T47D (cell line): ENCODE measurements around the gene CCN2.

Experiments
- DNase-seq, 2 experiments: peaks; one replicate each; pipeline versions ENCODE4 v3.0.0 to v3.0.0-alpha.2; 2011 to 2012; ENCODE audit warnings: low read depth in 1 of 2, low spot score in 1 of 2
- JUND ChIP-seq: IDR thresholded peaks from 2 replicates; pipeline ENCODE4 v1.6.1; 2012; ENCODE audit warnings: low read depth
- in situ Hi-C: cut with HindIII; loops from 2 replicates; pipeline ENCODE4 v1.10.0; 2016; ENCODE audit warnings: low sequenced_read_pairs, low pct_unique_long_range_greater_than_20kb

Gene CCN2

GRCh38 chr6:131947986-131948661, 3.0 kb downstream of the CCN2 start:
- in situ Hi-C loops = no loop called here
- TF ChIP-seq JUND = no peak
- DNase-seq = no peak

- no peak for TF ChIP-seq JUND
- DNase-seq = no peak
- in situ Hi-C loops = no loop called here
These were observed 3.9 kb downstream of the CCN2 start for GRCh38 chr6:131946992-131947955.

GRCh38 chr6:131946404-131946991, 4.7 kb downstream of the CCN2 start:
- DNase-seq = no peak
- in situ Hi-C loops = no loop called here
- no peak for TF ChIP-seq JUND

- in situ Hi-C loops = no loop called here
- no peak for DNase-seq
- no peak for TF ChIP-seq JUND
These were observed 5.2 kb downstream of the CCN2 start for GRCh38 chr6:131945971-131946370.

- TF ChIP-seq JUND = no peak
- DNase-seq = no peak
- in situ Hi-C loops = no loop called here
These were observed 13.2 kb downstream of the CCN2 start for GRCh38 chr6:131937703-131938631.

GRCh38 chr6:131937226-131937625, 13.9 kb downstream of the CCN2 start:
- no peak for DNase-seq
- in situ Hi-C loops = no loop called here
- no peak for TF ChIP-seq JUND

GRCh38 chr6:131936156-131936555, 15.0 kb downstream of the CCN2 start:
- DNase-seq = no peak
- in situ Hi-C loops = no loop called here
- no peak for TF ChIP-seq JUND

GRCh38 chr6:131931063-131931750, 20.0 kb downstream of the CCN2 start:
- in situ Hi-C loops = no loop called here
- TF ChIP-seq JUND = no peak
- DNase-seq = no peak

- in situ Hi-C loops = no loop called here
- DNase-seq = no peak
- no peak for TF ChIP-seq JUND
These were observed 21.2 kb downstream of the CCN2 start for GRCh38 chr6:131929976-131930375.

- no peak for DNase-seq
- in situ Hi-C loops = no loop called here
- no peak for TF ChIP-seq JUND
These were observed 21.9 kb downstream of the CCN2 start for GRCh38 chr6:131929264-131929663.

GRCh38 chr6:131924881-131925474, 26.2 kb downstream of the CCN2 start:
- DNase-seq = peak; percentile 5 to 64
- in situ Hi-C loops = no loop called here
- TF ChIP-seq JUND = no peak
